ENCODE data around the gene INKA1. TPM values are rescaled to one million over a fixed set of nuclear protein-coding genes. Genes with fewer than 3 reads are reported as not detected.

The INKA1 gene
- polyA plus RNA-seq, 1 experiment, result 1.9 TPM

DNA sequence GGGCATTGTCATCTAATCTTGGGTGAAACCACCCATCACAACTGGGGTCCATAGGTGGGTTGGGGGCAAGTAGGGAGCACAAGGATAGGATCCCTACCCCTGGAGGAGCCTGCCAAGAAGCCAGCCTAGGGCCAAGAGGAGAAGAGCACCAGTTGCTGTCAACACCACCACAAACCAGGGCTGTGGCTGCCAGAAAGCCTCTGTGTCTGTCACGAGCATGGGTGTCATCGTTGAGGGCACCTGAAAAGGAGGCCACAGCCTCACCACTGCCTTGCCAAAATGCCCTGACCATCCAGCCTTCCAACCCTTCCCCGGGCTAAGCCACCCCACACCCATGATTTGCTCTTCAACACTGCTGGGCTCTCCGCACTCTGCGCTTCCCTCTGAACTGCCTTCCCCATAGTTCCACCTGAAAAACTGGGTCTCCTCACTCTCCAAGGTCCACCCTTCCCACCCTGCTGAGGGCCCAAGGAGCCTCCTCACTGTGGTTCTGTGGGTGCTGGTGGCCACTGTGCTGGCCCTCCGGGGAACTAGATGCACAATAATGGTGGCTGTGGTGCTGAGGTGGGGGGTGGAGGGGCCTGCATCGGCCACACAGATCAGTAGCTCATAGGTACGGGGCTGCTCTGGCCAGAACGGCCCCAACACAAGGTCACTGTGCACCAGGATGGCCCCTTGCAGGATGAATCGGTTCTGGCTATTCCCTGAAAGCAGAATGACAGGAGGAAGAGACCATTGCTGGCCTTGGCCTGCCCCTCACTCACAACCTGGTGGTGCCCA is 10.5 kb upstream of the INKA1 start:
- H3K9me3 ChIP-seq (ENCODE audit: control insufficient read depth, insufficient read depth, low read length), result no peaks in the 10 kb centered on the region; the same call in 1 of the 2 replicates
- H3K27me3 ChIP-seq (ENCODE audit: control insufficient read depth, insufficient read depth, low read length), result no peaks in the 10 kb centered on the region
- no peak overlapping the region for H3K4me3 ChIP-seq (ENCODE audit: low read depth, low read length)
- CTCF ChIA-PET, result no interaction called here
- DNase-seq (ENCODE audit: low read depth, low spot score), result no peak
- TF ChIP-seq, protein P1, sequence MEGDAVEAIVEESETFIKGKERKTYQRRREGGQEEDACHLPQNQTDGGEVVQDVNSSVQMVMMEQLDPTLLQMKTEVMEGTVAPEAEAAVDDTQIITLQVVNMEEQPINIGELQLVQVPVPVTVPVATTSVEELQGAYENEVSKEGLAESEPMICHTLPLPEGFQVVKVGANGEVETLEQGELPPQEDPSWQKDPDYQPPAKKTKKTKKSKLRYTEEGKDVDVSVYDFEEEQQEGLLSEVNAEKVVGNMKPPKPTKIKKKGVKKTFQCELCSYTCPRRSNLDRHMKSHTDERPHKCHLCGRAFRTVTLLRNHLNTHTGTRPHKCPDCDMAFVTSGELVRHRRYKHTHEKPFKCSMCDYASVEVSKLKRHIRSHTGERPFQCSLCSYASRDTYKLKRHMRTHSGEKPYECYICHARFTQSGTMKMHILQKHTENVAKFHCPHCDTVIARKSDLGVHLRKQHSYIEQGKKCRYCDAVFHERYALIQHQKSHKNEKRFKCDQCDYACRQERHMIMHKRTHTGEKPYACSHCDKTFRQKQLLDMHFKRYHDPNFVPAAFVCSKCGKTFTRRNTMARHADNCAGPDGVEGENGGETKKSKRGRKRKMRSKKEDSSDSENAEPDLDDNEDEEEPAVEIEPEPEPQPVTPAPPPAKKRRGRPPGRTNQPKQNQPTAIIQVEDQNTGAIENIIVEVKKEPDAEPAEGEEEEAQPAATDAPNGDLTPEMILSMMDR (IDR thresholded peaks at IDR 0.05; ENCODE audit: low read depth, low read length), result no peak
- H3K27ac ChIP-seq (ENCODE audit: low read depth, low read length), result no peak overlapping the region
- POLR2A ChIA-PET, result no interaction called here

DNA sequence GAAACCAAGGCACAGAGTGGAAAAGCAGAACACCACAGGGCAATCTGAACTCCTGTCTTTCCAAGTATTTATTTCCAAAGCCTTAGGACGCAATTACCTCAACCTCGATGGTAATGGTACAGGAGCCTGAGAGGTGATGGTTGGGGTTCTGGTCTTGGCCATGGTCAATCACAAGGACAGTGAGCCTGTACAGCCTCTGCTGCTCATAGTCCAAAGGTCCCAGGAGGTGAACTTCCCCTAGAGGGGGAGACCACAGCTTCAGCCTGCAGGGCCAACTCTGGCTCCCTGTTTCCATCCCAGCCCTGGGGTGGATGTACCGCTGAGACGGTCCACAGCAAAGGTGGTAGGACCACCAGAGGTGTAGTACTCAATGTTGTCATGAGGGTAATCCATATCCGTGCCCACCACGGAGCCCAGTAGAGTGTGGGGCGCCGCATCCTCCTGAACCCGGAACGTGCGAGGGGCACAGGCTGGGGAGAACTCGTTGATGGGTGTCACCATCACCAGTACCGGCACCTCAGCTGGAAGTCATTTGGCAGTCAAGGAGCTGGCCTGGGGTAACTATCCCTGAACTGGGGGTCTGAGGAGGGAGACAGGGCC is 9.5 kb upstream of the INKA1 start:
- TF ChIP-seq, protein P1 (IDR thresholded peaks at IDR 0.05; ENCODE audit: low read depth, low read length), result no peak
- Histone ChIP-seq H3K9me3 (ENCODE audit: control insufficient read depth, insufficient read depth, low read length) (no peaks in the 10 kb centered on the region; the same call in 1 of the 2 replicates), H3K27ac (ENCODE audit: low read depth, low read length) (no peak overlapping the region), H3K4me3 (ENCODE audit: low read depth, low read length) (no peak overlapping the region), H3K27me3 (ENCODE audit: control insufficient read depth, insufficient read depth, low read length) (no peaks in the 10 kb centered on the region)
- CTCF ChIA-PET, result no interaction called here
- DNase-seq (ENCODE audit: low read depth, low spot score), result no peak
- POLR2A ChIA-PET, result no interaction called here

GRCh38 chr3:49794431-49794830 is 8.6 kb upstream of the INKA1 start:
- Histone ChIP-seq H3K27me3 (ENCODE audit: control insufficient read depth, insufficient read depth, low read length) (no peaks in the 10 kb centered on the region), H3K4me3 (ENCODE audit: low read depth, low read length) (no peak overlapping the region), H3K9me3 (ENCODE audit: control insufficient read depth, insufficient read depth, low read length) (no peaks in the 10 kb centered on the region; the same call in 1 of the 2 replicates), H3K27ac (ENCODE audit: low read depth, low read length) (no peak overlapping the region)
- no peak for DNase-seq (ENCODE audit: low read depth, low spot score)
- TF ChIP-seq, protein P1 (IDR thresholded peaks at IDR 0.05; ENCODE audit: low read depth, low read length), result no peak
- POLR2A ChIA-PET, result interaction anchor here (0.9 kb wide), 1 partner anchor 8 kb away, joined by 3 read pairs; the partner anchor contains the start of gene IP6K1
- CTCF ChIA-PET, result no interaction called here

DNA sequence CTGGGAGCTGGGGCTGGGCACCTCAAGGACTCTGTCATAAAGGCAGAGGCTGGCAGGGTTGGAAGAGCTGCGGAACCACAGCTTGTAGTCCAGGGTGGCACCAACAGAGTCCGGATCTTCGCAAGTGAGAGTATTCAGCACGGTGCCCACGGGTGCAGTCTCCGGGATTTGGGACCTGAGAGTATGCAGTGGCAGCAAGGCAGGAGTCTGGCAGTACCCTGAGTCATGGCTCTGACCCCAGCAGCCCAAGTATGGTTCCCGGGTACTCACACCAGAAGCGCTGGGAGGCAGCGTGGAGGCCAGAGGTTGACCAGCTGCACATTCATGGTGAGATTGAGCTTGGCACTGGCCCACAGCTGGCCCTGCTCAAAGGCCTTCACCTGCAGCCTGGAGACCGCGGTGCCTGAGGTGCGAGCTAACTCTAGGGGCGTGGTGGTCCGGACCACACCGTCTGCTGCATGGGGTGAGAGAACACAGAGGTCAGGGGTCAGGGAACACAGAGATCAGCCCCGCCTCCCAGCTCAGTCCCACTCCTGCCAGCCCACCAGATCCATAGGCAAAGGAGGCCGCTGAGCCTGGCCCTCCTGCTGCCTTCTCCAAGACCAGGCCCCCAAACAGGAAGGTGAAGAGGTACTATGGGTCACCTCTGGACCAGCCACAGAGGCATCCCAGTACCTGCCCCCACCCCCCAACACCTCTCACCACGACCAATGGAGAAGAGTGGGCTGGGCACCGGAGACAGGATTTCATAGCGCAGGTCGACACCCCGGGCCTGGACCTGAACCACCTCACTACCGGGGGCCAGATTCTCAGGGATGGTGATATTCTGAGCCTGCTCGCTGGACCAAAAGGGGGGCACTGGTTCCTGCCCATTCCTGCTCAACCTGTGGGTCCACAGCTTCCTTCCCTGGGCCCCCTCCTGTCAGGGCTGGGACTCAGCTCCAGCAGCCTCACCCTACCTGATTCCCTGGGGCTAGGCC is 7.8 kb upstream of the INKA1 start:
- H3K9me3 ChIP-seq (ENCODE audit: control insufficient read depth, insufficient read depth, low read length), result no peaks in the 10 kb centered on the region; the same call in 1 of the 2 replicates
- DNase-seq (ENCODE audit: low read depth, low spot score), result no peak
- no peak overlapping the region for H3K4me3 ChIP-seq (ENCODE audit: low read depth, low read length)
- H3K27me3 ChIP-seq (ENCODE audit: control insufficient read depth, insufficient read depth, low read length), result no peaks in the 10 kb centered on the region
- TF ChIP-seq, protein P1 (IDR thresholded peaks at IDR 0.05; ENCODE audit: low read depth, low read length), result no peak
- ChIA-PET POLR2A (interaction anchor here (0.9 kb wide), 1 partner anchor 9 kb away, joined by 3 read pairs; the partner anchor contains the start of gene IP6K1), CTCF (interaction anchor here (1.6 kb wide), 1 partner anchor 44 kb away, joined by 5 read pairs; no protein-coding TSS in a partner anchor)
- H3K27ac ChIP-seq (ENCODE audit: low read depth, low read length), result no peak overlapping the region
